Neural crest cell (in vitro differentiated cells): ENCODE measurements around the gene EFEMP1. TPM values are rescaled to one million over a fixed set of nuclear protein-coding genes. Genes with fewer than 3 reads are reported as not detected.

Experiments
- DNase-seq: peaks from one replicate; pipeline ENCODE4 v3.0.0; 2021; ENCODE audit warnings: low read depth, mixed read lengths, low spot score
- H3K27ac Mint-ChIP-seq: one replicate; pipeline ENCODE4 v1.8.0; 2021; ENCODE audit warnings: mild to moderate bottlenecking, mixed read lengths; ENCODE audit not compliant: unreplicated experiment
- H3K27me3 Mint-ChIP-seq: 2 replicates; pipeline ENCODE4 v1.8.0; 2021; ENCODE audit warnings: low read depth, mild to moderate bottlenecking, mixed read lengths
- H3K36me3 Mint-ChIP-seq: 2 replicates; pipeline ENCODE4 v1.8.0; 2021; ENCODE audit warnings: low read depth, mild to moderate bottlenecking, mixed read lengths
- H3K4me1 Mint-ChIP-seq: 2 replicates; pipeline ENCODE4 v1.8.0; 2021; ENCODE audit warnings: mixed read lengths
- H3K4me3 Mint-ChIP-seq: one replicate; pipeline ENCODE4 v1.8.0; 2021; ENCODE audit warnings: mild to moderate bottlenecking, mixed read lengths
- H3K9me3 Mint-ChIP-seq: 2 replicates; pipeline ENCODE4 v1.8.0; 2021; ENCODE audit warnings: mixed read lengths
- total RNA-seq: library from RNA; stranded (reverse); gene quantifications from 2 replicates; pipeline ENCODE4 v1.2.1, GENCODE V29; 2021
- TF ChIP-seq, protein P1 (sequence below): fragments of 200-600 bp; sonication (generic); conservative IDR thresholded peaks from 2 replicates; pipeline ENCODE4 v1.5.0; 2021; ENCODE audit warnings: antibody characterized with exemption, mild to moderate bottlenecking

The EFEMP1 gene
- total RNA-seq, 1 donor from 2014 or later, result 4.1 TPM

DNA sequence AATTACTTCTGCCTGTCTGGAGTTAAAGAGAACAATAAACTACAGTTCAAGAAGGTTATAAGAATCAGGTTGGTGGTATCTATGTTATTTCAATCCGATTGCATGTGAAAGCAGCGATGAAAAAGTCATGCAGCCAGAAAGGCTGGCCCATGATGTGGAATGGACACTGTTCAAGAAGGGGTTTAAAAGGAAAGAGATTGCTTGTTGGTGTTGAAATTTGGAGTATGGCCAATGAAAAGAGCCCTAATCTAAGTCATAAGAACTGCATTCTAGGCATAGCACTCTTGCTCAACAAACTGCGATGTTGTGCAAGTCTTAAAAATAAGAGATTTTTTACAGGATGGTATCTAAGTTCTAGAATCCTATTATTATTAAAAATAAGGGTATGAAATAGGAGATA, 61.3 kb downstream of the EFEMP1 start:
- no peaks in the 10 kb centered on the region for H3K36me3 Mint-ChIP-seq
- H3K27ac Mint-ChIP-seq, result no peak overlapping the region
- H3K9me3 Mint-ChIP-seq, result no peaks in the 10 kb centered on the region

DNA sequence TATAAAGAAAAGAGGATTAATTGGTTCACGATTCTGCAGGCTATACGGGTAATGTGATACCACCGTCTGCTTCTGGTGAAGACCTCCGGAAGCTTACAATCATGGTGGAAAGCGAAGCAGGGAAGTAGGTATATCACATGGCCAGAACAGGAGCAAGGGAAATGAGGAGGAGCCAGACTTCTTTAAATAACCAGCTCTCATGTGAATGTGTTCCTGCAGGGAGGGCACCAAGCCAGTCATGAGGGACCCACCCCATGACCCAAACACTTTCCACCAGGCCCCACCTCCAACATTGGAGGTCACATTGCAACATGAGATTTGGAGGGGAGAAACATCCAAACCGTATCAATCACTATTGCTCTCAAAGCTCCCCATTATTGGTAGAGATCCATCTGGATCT, 61.8 kb downstream of the EFEMP1 start:
- no peak overlapping the region for H3K4me3 Mint-ChIP-seq
- H3K9me3 Mint-ChIP-seq, result no peaks in the 10 kb centered on the region
- H3K27ac Mint-ChIP-seq, result no peak overlapping the region
- TF ChIP-seq, protein P1, sequence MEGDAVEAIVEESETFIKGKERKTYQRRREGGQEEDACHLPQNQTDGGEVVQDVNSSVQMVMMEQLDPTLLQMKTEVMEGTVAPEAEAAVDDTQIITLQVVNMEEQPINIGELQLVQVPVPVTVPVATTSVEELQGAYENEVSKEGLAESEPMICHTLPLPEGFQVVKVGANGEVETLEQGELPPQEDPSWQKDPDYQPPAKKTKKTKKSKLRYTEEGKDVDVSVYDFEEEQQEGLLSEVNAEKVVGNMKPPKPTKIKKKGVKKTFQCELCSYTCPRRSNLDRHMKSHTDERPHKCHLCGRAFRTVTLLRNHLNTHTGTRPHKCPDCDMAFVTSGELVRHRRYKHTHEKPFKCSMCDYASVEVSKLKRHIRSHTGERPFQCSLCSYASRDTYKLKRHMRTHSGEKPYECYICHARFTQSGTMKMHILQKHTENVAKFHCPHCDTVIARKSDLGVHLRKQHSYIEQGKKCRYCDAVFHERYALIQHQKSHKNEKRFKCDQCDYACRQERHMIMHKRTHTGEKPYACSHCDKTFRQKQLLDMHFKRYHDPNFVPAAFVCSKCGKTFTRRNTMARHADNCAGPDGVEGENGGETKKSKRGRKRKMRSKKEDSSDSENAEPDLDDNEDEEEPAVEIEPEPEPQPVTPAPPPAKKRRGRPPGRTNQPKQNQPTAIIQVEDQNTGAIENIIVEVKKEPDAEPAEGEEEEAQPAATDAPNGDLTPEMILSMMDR, result no peak
- peaks cover 5% of the 10 kb centered on the region for H3K4me1 Mint-ChIP-seq
- no peak for DNase-seq
- H3K36me3 Mint-ChIP-seq, result no peaks in the 10 kb centered on the region
- no peaks in the 10 kb centered on the region for H3K27me3 Mint-ChIP-seq

More for the DNA sequence above, 61.3 kb downstream of the EFEMP1 start:
- Mint-ChIP-seq H3K27me3 (no peaks in the 10 kb centered on the region), H3K4me3 (no peak overlapping the region), H3K4me1 (peaks cover 5% of the 10 kb centered on the region)
- TF ChIP-seq, protein P1, result no peak
- DNase-seq, result no peak

DNA sequence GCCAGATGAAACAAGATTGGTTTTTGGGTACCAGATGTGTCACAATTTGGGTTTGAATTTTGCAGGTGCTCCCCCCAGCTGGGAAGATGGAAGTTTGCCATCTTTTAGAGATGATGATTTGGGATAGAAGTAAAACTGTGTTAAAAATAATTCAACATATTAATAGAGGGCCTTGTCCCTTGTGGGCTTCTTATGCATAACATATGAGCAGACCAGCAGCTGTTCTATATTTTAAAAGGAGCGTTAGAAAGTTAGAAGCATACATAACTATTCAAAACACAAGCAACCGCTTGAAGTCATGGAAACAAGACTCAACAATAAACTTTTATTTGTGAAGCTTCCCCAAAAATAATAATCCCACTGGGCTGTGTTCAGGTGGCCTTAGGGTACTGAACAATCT, 62.8 kb downstream of the EFEMP1 start:
- H3K4me3 Mint-ChIP-seq, result no peak overlapping the region
- H3K27me3 Mint-ChIP-seq, result no peaks in the 10 kb centered on the region
- no peak for DNase-seq
- no peak overlapping the region for H3K27ac Mint-ChIP-seq
- H3K4me1 Mint-ChIP-seq, result peaks cover 5% of the 10 kb centered on the region
- no peaks in the 10 kb centered on the region for H3K36me3 Mint-ChIP-seq
- TF ChIP-seq, protein P1, result no peak
- H3K9me3 Mint-ChIP-seq, result no peaks in the 10 kb centered on the region

DNA sequence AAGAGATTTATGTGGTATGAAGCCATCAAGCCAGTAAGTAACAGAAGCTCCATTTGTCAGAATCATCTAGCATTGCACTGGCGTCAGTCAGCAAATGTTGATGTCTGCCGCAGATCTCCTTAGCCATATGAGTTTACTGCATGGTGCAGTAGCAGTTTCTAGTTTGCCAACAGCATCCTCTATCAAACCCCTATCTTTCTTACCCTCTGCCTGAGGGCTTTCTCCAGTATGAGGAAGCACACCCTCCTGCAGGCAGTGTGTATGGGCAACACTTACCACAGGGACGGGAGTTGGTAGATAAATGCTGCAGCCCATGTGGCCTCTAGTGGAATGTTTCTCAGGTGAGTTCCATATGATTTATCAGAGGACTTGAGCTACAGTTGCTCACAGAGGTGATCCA, 63.7 kb downstream of the EFEMP1 start:
- no peaks in the 10 kb centered on the region for H3K27me3 Mint-ChIP-seq
- H3K4me1 Mint-ChIP-seq, result no peaks in the 10 kb centered on the region
- no peak overlapping the region for H3K27ac Mint-ChIP-seq
- H3K9me3 Mint-ChIP-seq, result no peaks in the 10 kb centered on the region
- TF ChIP-seq, protein P1, result no peak
- H3K36me3 Mint-ChIP-seq, result no peaks in the 10 kb centered on the region
- H3K4me3 Mint-ChIP-seq, result no peak overlapping the region
- DNase-seq, result no peak

DNA sequence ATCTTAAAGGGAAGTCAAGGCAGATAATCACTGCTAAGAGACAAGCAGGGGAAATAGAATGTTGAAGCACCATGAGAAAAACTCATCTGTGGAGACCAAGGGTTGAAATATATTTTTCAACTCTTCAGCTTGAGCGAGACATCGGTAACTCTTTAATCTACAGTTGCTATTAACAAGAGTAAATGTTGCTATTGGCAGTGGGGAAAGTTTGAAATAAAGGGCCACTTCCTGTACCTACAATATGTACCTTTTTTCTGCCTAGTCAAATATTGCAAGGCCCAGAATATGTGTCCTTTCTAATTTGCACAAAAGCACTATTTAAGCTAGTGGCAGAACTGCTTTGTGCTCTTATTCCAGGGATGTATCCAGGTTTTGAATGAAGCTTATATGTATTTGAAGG, 65.8 kb downstream of the EFEMP1 start:
- DNase-seq, result no peak
- Mint-ChIP-seq H3K27me3 (no peaks in the 10 kb centered on the region), H3K4me3 (no peak overlapping the region), H3K27ac (no peak overlapping the region), H3K4me1 (no peaks in the 10 kb centered on the region), H3K9me3 (no peaks in the 10 kb centered on the region), H3K36me3 (no peaks in the 10 kb centered on the region)
- TF ChIP-seq, protein P1, result no peak

DNA sequence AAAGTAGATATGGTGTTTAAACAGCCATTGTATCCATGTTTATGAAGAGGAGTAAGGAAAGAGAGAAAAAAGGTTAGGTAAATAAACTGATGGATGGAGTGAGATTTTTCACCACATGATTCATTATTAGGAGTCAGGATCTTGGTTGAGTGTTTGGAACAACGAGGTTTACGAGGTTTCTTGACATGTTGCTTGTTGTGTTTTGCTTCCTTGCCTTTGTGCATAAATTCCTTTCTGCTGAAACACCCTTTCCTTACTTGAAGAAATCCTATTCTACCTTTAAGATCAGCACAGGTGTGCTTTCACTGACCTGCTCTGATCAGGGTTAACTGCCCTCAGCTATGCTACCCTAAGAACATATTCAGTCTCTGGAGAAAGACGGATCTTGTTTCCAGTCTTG, 66.6 kb downstream of the EFEMP1 start:
- Mint-ChIP-seq H3K27me3 (no peaks in the 10 kb centered on the region), H3K36me3 (no peaks in the 10 kb centered on the region), H3K4me3 (no peak overlapping the region), H3K9me3 (no peaks in the 10 kb centered on the region), H3K27ac (no peak overlapping the region), H3K4me1 (no peaks in the 10 kb centered on the region)
- no peak for DNase-seq
- TF ChIP-seq, protein P1, result no peak
